HG03575 (cell line): Measurements from ENCODE around the gene CDHR4.
"Not testable (repeated sequence)": the region's sequence is repeated elsewhere in the genome, so short reads cannot be mapped to it uniquely, and the experiment has no call there.

Experiments used
- ATAC-seq: cut with Tn5 transposase; IDR thresholded peaks from one replicate; pipeline ENCODE4 v1.9.1; 2021; ENCODE audit not compliant: unreplicated experiment, insufficient number of reproducible peaks, low FRiP score; ENCODE audit errors: extremely low read depth

The CDHR4 gene

DNA sequence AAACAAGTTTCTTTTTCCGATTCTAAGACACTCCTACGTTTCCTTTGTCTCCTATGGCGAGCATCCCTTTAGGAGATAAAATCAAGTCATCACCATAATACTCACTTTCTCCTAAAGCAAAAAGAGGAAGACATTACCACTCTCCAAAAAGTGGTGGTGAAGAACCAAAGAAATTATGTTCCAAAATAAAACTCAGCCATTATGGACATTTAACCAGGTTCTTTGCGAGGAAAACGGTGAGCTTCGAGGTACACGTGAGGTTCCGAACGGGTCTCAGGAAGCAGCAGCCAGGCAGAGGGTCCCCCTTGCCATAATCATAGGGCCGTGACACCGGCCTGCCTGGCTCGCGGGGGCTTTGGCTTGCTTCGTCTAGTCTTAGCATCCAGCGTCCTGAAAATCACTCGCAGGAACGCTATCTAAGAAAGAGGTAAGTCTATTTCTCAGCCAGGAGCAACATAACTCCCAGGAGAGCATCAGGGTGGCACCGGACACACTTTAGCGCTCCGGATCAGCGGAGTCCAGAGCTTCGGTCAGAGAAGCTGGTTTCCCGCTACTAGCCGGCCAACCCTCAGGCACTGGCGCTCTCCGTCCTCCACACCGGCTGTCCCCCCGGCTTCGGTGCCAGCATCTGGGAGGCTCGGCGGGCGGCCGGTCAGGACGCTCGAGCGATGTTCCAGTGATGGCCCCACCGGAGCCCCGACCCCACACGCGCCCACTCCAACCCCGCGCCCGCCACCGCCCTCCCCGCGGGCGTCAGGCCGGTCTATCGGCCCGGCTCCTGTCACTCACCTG lies 13.9 kb downstream of the CDHR4 start:
- no peak for ATAC-seq

- ATAC-seq = not testable (repeated sequence)
Measured at GRCh38 chr3:49782277-49782676, 17.4 kb downstream of the CDHR4 start.

GRCh38 chr3:49781415-49782199 lies 18.1 kb downstream of the CDHR4 start:
- no peak for ATAC-seq

DNA sequence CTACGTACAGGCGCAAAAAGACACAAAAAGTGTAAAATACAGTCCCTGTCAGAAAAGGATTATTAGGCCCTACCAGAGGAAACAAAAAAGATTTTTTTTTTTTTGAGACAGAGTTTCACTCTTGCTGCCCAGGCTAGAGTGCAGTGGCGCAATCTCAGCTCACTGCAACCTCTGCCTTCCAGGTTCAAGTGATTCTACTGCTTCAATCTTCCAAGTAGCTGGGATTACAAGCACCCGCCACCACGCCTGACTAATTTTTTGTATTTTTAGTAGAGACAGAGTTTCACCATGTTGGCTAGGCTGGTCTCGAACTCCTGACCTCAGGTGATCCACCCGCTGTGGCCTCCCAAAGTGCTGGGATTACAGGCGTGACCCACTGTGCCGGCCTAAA lies 18.7 kb downstream of the CDHR4 start:
- not testable (repeated sequence) for ATAC-seq

DNA sequence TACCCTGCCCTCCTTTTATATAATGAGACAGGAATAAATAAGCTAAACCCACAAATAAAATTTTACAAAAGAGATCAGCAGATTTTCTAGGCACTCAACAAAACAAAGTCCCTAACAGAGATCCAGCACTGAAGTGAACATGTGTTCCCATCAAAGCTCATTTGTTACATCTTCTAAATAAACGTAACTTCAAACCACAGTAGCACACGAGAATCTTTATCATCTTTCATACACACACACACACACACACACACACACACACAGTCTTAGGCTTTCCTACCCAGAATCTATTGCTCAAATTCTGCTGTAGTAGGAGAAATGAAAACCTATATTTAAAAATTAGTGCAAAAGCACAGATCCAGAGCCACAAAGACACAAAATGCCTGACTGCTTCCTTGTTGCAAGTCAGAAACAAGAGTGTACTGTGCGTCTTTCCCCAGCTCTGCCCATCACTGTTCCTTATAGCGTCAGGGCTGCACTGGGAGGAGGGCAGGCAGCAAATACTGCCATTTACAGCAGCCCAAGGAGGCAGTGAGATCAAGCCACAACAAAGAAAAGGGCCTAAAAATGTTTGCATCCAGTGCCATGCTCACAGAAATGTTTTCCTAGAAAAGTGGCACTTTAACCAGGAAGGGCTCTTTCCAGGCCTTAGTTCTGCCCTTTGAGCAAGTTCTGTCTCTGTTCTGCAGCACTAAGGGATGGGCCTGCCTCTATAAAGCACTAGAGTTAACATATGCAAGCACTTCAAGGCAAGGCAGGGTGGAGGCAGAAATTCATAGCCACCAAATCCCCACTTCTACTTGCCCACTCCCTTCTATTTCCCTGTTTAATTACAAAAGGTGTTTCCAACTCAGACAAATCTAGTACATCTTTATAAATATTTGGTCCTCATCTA lies 19.3 kb downstream of the CDHR4 start:
- ATAC-seq = no peak

- no peak for ATAC-seq
Measured at GRCh38 chr3:49779358-49780079, 20.2 kb downstream of the CDHR4 start.

GRCh38 chr3:49776101-49776500 lies 23.6 kb downstream of the CDHR4 start:
- ATAC-seq = not testable (repeated sequence)

- no peak for ATAC-seq
Measured at GRCh38 chr3:49775538-49775937, 24.1 kb downstream of the CDHR4 start.

DNA sequence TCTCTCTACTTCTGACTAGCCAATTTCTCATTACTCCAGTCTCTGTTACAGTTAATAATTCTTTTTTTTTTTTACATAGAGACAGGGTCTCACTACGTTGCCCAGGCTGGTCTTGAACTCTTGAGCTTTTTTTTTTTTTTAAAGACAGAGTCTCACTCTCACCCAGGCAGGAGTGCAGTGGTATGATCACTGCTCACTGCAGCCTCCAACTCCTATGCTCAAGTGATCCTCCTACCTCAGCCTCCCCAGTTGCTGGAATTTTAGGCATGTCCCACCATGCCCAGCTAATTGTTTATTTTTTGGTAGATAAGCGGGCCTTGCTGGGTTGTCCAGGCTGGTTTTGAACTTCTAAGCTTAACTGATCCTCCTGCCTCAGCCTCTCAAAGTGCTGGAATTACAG lies 27.0 kb downstream of the CDHR4 start:
- ATAC-seq = no peak

DNA sequence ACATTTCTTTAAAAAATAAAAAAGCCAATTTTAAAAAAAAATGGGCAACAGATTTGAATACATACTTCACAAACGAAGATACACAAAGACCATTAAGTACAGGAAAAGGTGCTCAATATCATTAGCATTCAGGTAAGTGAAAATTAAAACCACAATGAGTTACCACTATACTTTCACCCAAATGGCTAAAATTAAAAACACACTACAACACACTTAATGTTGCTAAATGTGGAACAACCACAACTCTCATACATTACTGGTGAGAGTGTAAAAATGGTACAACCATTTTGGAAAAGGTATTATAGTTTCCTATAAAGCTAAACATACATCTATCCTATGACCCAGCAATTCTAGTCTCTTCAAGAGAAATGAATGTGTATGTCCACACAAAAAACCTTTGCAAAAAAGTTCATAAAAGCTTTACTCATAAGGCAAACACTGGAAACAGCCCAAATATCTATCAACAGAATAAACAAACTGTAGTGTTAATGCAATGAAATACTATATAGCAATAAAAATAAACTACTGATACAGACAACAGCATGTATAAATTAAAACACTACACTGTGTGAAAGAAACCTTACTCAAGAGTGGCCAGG lies 28.2 kb downstream of the CDHR4 start:
- no peak for ATAC-seq

GRCh38 chr3:49769926-49770325 lies 29.7 kb downstream of the CDHR4 start:
- ATAC-seq = no peak

DNA sequence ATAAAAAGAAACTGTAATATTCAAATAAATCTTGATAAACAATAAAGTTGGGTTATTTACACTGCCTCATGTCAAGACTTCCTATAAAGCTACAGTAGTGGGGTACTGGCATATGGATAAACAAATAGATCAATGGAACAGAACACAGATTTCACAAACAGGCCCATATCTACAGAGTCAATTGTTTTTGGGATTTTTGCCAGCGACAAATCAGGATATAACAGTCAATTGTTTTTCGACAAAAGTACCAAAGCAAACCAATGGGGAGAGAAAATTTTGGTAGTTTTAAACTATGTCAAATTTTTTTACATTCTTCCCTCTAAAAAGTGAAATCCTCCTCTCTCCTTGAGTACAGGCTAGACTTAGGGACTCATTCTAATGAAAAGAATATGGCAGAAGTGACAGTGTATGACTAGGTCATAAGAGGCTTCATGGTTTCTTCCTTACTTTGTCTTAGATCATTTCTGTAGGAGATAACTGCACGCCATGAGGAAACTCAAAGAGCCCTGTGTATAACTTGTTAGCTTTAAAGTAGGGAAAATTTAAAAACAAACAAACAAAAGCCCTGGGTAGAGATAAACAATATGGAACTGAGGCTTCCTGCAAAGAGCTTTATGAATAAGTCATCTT lies 30.3 kb downstream of the CDHR4 start:
- no peak for ATAC-seq

DNA sequence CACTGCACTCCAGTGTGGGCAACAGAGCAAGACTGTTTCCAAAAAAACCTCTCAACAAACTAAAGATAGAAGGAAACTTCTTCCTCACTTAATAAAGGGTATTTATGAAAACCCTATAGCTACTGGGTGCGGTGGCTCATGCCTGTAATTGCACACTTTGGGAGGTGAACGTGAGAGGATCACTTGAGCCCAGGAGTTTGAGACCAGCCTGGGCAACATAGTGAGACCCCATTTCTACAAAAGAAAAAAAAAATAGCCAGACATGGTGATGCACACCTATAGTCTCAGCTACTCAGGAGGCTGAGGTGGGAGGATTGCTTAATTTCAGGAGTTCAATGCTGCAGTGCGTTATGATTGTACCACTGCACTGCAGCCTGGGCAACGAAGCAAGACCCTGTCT lies 35.7 kb downstream of the CDHR4 start:
- no peak for ATAC-seq

DNA sequence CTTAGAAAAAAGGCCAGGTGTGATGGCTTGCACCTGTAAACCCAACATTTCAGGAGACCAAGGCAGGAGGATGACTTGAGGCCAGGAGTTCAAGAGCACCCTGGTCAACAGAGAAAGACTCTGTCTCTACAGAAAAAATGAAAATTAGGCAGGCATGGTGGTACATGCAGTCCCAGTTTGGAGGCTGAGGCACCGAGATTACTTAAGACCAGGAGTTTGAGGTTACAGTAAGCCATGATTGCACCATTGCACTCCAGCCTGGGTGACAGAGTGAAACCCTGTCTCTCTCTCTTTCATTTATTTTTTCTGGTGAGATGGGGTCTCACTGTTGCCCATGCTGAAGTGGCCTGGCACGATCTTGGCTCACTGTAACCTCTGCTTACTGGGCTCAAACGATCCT lies 38.0 kb downstream of the CDHR4 start:
- ATAC-seq = no peak

DNA sequence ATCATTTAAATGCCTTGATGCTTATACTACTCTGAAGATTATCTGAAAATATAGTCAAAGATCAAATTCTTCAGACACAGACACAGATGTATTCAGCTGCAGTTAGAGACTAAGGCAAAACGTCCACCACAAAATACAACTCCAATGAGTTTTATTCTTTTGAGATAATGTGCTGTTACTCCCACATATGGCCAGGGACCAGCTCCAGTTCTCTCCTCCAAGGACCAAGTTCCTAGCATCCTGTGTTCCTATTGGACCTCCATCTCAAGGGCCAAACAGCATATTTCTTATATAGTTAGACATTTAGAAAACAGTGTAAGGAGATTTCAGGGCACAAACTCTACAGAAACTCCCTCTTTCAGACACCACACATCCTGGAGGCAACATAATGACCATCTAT lies 40.4 kb downstream of the CDHR4 start:
- ATAC-seq = no peak

DNA sequence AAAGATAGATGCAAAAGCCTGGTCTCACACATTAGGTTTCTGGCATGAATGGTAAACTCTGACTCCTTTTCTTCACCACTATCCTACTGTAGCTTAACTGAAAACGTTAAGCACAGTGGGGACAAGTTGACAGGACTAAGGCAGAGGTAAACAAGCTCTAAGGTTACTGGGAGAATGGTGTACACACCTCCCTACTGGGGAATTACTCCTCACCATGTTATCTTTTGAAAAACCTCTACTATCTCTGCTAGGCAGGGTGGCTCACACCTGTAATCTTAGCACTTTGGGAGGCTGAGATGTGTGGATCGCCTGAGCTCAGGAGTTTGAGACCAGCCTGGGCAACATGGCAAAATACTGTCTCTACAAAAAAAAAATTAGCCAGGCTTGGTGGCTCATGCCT lies 42.5 kb downstream of the CDHR4 start:
- ATAC-seq = no peak

DNA sequence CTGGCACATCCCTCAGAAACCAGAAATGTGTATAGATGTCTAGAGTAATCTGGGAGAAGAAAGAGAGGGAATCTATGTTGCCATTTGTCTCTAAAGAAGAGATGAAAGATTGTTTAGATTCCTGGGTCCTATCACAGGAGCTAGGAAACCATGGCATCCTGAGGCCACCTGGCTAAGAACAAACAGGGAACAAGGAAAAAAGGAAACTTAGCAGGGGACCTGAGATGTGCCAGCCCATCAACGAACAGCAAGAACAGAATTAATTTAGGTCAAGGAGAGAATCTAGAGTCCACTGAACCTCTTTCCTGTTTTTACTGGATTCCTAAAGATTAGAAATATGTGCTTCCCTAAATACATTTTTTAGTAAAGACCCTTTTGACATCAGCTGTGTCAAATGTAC lies 43.6 kb downstream of the CDHR4 start:
- ATAC-seq = no peak

GRCh38 chr3:49754536-49754935 lies 45.1 kb downstream of the CDHR4 start:
- no peak for ATAC-seq
